ENCODE data around the gene FAM174A.

The FAM174A gene

DNA sequence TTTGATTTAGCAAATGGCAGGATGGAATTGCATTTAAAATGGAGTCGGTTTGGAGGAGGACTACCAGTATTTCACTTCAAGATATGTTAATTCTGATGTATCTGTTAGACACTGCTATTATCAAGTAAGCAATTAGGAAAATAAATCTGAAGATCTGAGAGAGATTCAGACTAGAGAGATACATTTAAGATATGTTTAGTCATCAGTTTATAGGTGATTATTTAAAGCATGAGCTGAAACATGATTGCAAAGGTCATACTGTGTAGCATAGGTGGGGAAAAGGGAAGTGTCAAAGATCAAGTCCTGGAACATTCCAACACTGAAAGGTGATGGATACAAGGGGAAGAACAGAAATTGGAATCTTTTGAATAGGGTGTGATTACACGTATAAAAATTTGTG lies 79.1 kb downstream of the FAM174A start:
- H3K27me3 ChIP-seq (ENCODE audit: insufficient read depth, insufficient read length) = no peaks in the 10 kb centered on the region
- H3K4me1 ChIP-seq (ENCODE audit: insufficient read depth, insufficient read length) = no peaks in the 10 kb centered on the region
- H3K9ac ChIP-seq (ENCODE audit: insufficient read length, low read depth) = no peak overlapping the region
- H3K9me3 ChIP-seq (ENCODE audit: insufficient read depth, low read length) = no peaks in the 10 kb centered on the region
- no peak for DNase-seq (ENCODE audit: low read depth, low spot score)
- H3K4me3 ChIP-seq (ENCODE audit: insufficient read length, low read depth) = no peak overlapping the region
- TF ChIP-seq SUZ12 (IDR thresholded peaks at IDR 0.05; ENCODE audit: extremely low read depth, insufficient read depth, insufficient read length) (no peak), ZNF274 (IDR thresholded peaks at IDR 0.05; ENCODE audit: low read depth, low read length) (no peak), YY1 (IDR thresholded peaks at IDR 0.05; ENCODE audit: insufficient read depth, insufficient read length) (no peak)
- no peaks in the 10 kb centered on the region for H3K36me3 ChIP-seq (ENCODE audit: insufficient read depth, insufficient read length, low read length)

DNA sequence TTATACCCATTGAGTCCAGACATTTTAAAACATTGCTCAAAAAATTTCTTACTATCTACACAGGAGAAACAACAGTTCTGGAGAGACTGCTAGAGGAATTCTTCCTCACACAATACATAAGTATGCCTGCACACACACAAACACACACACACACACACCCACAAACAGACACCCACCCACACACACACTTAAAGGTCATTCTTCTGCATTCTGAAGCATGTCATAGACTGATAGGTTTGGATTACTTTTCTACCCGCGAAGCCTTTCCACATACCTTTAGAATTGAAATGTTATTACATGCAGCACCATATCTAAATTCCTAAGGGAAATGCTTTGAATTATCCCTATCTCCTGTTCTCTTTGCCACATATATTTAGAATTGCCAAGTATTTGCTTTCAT lies 80.2 kb downstream of the FAM174A start:
- Histone ChIP-seq H3K9me3 (ENCODE audit: insufficient read depth, low read length) (no peaks in the 10 kb centered on the region), H3K27me3 (ENCODE audit: insufficient read depth, insufficient read length) (no peaks in the 10 kb centered on the region), H3K9ac (ENCODE audit: insufficient read length, low read depth) (no peak overlapping the region), H3K4me3 (ENCODE audit: insufficient read length, low read depth) (no peak overlapping the region), H3K4me1 (ENCODE audit: insufficient read depth, insufficient read length) (no peaks in the 10 kb centered on the region), H3K36me3 (ENCODE audit: insufficient read depth, insufficient read length, low read length) (no peaks in the 10 kb centered on the region)
- TF ChIP-seq YY1 (IDR thresholded peaks at IDR 0.05; ENCODE audit: insufficient read depth, insufficient read length) = no peak
- TF ChIP-seq SUZ12 (IDR thresholded peaks at IDR 0.05; ENCODE audit: extremely low read depth, insufficient read depth, insufficient read length) = no peak
- TF ChIP-seq ZNF274 (IDR thresholded peaks at IDR 0.05; ENCODE audit: low read depth, low read length) = no peak
- no peak for DNase-seq (ENCODE audit: low read depth, low spot score)

DNA sequence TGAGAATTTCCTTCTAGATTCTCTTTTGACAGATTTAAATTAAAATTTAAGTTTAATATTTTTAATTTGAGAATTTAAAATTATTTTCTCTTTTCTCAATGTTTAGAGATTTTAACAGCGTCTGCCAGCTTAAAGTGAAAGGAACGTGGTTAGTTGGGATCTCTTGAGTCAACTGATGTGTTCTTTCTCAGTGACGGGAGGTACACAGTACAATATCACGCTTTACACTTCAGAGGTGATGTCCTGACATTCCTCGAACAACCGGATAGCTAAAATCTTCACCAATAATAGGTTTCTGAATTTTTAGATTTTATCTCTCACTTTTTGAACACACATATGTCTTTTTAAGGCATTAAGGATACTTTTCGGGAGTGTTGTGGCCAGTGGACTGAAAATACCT lies 81.1 kb downstream of the FAM174A start:
- H3K36me3 ChIP-seq (ENCODE audit: insufficient read depth, insufficient read length, low read length) = no peaks in the 10 kb centered on the region
- no peaks in the 10 kb centered on the region for H3K27me3 ChIP-seq (ENCODE audit: insufficient read depth, insufficient read length)
- TF ChIP-seq ZNF274 (IDR thresholded peaks at IDR 0.05; ENCODE audit: low read depth, low read length) (no peak), SUZ12 (IDR thresholded peaks at IDR 0.05; ENCODE audit: extremely low read depth, insufficient read depth, insufficient read length) (no peak), YY1 (IDR thresholded peaks at IDR 0.05; ENCODE audit: insufficient read depth, insufficient read length) (no peak)
- H3K9me3 ChIP-seq (ENCODE audit: insufficient read depth, low read length) = no peaks in the 10 kb centered on the region
- H3K4me1 ChIP-seq (ENCODE audit: insufficient read depth, insufficient read length) = no peaks in the 10 kb centered on the region
- no peak overlapping the region for H3K4me3 ChIP-seq (ENCODE audit: insufficient read length, low read depth)
- H3K9ac ChIP-seq (ENCODE audit: insufficient read length, low read depth) = no peak overlapping the region
- no peak for DNase-seq (ENCODE audit: low read depth, low spot score)

DNA sequence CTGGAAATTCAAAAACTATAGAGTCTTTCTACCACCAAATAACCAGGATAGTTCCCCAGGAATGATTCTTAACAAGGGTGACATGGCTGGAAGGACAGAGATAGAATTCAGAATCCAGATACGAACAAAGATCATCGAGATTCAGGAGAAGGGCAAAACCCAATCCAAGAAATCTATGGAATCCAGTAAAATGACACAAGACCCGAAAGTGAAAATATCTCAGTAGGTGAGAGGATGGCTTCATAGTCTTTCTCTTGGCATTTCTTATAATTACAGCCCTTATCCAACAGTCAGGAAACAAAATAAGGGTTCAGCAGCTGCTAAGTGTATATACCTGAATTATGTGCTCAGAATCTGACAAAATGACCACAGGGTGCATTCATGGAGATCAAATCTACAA lies 81.8 kb downstream of the FAM174A start:
- DNase-seq (ENCODE audit: low read depth, low spot score) = no peak
- no peaks in the 10 kb centered on the region for H3K27me3 ChIP-seq (ENCODE audit: insufficient read depth, insufficient read length)
- H3K4me3 ChIP-seq (ENCODE audit: insufficient read length, low read depth) = no peak overlapping the region
- no peaks in the 10 kb centered on the region for H3K4me1 ChIP-seq (ENCODE audit: insufficient read depth, insufficient read length)
- no peak overlapping the region for H3K9ac ChIP-seq (ENCODE audit: insufficient read length, low read depth)
- no peaks in the 10 kb centered on the region for H3K9me3 ChIP-seq (ENCODE audit: insufficient read depth, low read length)
- H3K36me3 ChIP-seq (ENCODE audit: insufficient read depth, insufficient read length, low read length) = no peaks in the 10 kb centered on the region
- TF ChIP-seq SUZ12 (IDR thresholded peaks at IDR 0.05; ENCODE audit: extremely low read depth, insufficient read depth, insufficient read length) = no peak
- no peak for TF ChIP-seq ZNF274 (IDR thresholded peaks at IDR 0.05; ENCODE audit: low read depth, low read length)
- TF ChIP-seq YY1 (IDR thresholded peaks at IDR 0.05; ENCODE audit: insufficient read depth, insufficient read length) = no peak

DNA sequence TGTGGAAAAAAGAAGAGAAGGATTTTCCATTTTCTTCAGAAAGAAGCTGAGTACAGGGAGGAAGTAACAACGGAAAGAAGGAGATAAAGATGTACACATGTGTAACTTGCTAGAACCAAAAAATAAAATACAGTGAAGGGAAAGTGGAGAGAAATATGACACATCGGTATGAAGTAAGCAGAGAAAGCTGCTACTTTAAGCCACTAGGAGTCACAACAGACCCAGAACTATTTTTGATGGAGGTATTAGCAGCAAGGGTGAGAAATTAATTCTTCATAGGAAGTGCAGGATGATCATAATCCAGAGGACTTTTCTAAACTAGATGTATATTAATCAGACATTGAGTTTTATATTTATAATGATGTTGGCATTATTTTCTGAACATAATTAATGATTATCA lies 88.5 kb downstream of the FAM174A start:
- Histone ChIP-seq H3K9ac (ENCODE audit: insufficient read length, low read depth) (no peak overlapping the region), H3K36me3 (ENCODE audit: insufficient read depth, insufficient read length, low read length) (no peaks in the 10 kb centered on the region), H3K27me3 (ENCODE audit: insufficient read depth, insufficient read length) (no peaks in the 10 kb centered on the region), H3K9me3 (ENCODE audit: insufficient read depth, low read length) (no peaks in the 10 kb centered on the region), H3K4me1 (ENCODE audit: insufficient read depth, insufficient read length) (no peaks in the 10 kb centered on the region), H3K4me3 (ENCODE audit: insufficient read length, low read depth) (no peak overlapping the region)
- no peak for TF ChIP-seq SUZ12 (IDR thresholded peaks at IDR 0.05; ENCODE audit: extremely low read depth, insufficient read depth, insufficient read length)
- TF ChIP-seq YY1 (IDR thresholded peaks at IDR 0.05; ENCODE audit: insufficient read depth, insufficient read length) = no peak
- no peak for TF ChIP-seq ZNF274 (IDR thresholded peaks at IDR 0.05; ENCODE audit: low read depth, low read length)
- DNase-seq (ENCODE audit: low read depth, low spot score) = no peak

DNA sequence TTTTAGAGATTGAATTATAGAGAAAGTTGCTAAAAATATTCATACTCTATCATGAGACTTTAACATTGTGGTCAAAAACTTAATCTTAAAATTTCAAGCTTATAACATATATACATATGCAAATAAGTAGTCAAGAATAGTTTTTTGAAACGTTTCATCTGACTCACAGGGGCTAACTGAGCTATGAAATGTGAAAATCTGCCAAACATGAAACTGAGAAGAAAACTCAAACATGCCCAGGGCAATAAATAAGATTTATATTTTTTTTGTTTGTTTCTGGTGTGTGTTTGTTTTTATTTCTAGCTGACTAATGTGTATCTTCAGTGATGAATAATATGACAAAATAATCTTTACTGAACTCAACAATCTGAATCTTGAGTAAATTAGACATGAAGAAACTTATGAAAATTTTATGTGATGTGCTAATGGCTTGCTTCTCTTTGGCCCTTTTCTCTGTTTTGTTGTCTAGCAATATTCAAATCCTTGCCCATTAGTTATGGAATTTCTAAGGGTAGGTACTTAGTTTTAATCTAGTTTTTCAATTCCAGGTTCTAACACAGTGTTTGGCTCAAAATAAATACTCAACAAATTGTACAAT lies 99.9 kb downstream of the FAM174A start:
- no peak for TF ChIP-seq SUZ12 (IDR thresholded peaks at IDR 0.05; ENCODE audit: extremely low read depth, insufficient read depth, insufficient read length)
- TF ChIP-seq ZNF274 (IDR thresholded peaks at IDR 0.05; ENCODE audit: low read depth, low read length) = no peak
- no peak for TF ChIP-seq YY1 (IDR thresholded peaks at IDR 0.05; ENCODE audit: insufficient read depth, insufficient read length)
- DNase-seq (ENCODE audit: low read depth, low spot score) = no peak
- H3K9ac ChIP-seq (ENCODE audit: insufficient read length, low read depth) = no peak overlapping the region

More for the DNA sequence above, 99.9 kb downstream of the FAM174A start:
- no peaks in the 10 kb centered on the region for H3K36me3 ChIP-seq (ENCODE audit: insufficient read depth, insufficient read length, low read length)
- no peaks in the 10 kb centered on the region for H3K4me1 ChIP-seq (ENCODE audit: insufficient read depth, insufficient read length)
- H3K27me3 ChIP-seq (ENCODE audit: insufficient read depth, insufficient read length) = no peaks in the 10 kb centered on the region
- H3K4me3 ChIP-seq (ENCODE audit: insufficient read length, low read depth) = no peak overlapping the region
- no peaks in the 10 kb centered on the region for H3K9me3 ChIP-seq (ENCODE audit: insufficient read depth, low read length)

Measured in NT2/D1 (cell line).